ENCODE data around the gene KCNK7. TPM values are rescaled to one million over a fixed set of nuclear protein-coding genes. Genes with fewer than 3 reads are reported as not detected.

KCNK7 gene
- total RNA-seq, 1 donor from 2014 or later = 1.3 TPM

- DNase-seq (no peak), ATAC-seq (no peak)
- H3K4me3 ChIP-seq = no peak overlapping the region
- H3K27me3 ChIP-seq = no peaks in the 10 kb centered on the region
- no peak overlapping the region for H3K27ac ChIP-seq
- H3K4me1 ChIP-seq = no peaks in the 10 kb centered on the region
- no peaks in the 10 kb centered on the region for H3K9me3 ChIP-seq
- H3K36me3 ChIP-seq = peaks cover 35% of the 10 kb centered on the region
- intact Hi-C loops (cut with DNase I) = no loop called here
- TF ChIP-seq, protein P1, sequence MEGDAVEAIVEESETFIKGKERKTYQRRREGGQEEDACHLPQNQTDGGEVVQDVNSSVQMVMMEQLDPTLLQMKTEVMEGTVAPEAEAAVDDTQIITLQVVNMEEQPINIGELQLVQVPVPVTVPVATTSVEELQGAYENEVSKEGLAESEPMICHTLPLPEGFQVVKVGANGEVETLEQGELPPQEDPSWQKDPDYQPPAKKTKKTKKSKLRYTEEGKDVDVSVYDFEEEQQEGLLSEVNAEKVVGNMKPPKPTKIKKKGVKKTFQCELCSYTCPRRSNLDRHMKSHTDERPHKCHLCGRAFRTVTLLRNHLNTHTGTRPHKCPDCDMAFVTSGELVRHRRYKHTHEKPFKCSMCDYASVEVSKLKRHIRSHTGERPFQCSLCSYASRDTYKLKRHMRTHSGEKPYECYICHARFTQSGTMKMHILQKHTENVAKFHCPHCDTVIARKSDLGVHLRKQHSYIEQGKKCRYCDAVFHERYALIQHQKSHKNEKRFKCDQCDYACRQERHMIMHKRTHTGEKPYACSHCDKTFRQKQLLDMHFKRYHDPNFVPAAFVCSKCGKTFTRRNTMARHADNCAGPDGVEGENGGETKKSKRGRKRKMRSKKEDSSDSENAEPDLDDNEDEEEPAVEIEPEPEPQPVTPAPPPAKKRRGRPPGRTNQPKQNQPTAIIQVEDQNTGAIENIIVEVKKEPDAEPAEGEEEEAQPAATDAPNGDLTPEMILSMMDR (IDR thresholded peaks at IDR 0.05) = no peak
These were observed 920 bp upstream of the KCNK7 start for GRCh38 chr11:65596520-65596919.

GRCh38 chr11:65595131-65595530, 469 bp downstream of the KCNK7 start:
- Histone ChIP-seq H3K4me1 (no peaks in the 10 kb centered on the region), H3K4me3 (no peak overlapping the region), H3K27me3 (no peaks in the 10 kb centered on the region), H3K27ac (peak overlapping the region; percentile 11), H3K36me3 (peaks cover 41% of the 10 kb centered on the region), H3K9me3 (no peaks in the 10 kb centered on the region)
- TF ChIP-seq, protein P1 (IDR thresholded peaks at IDR 0.05) = no peak
- intact Hi-C loops (cut with DNase I) = no loop called here
- ATAC-seq = peak; percentile 1
- no peak for DNase-seq

DNA sequence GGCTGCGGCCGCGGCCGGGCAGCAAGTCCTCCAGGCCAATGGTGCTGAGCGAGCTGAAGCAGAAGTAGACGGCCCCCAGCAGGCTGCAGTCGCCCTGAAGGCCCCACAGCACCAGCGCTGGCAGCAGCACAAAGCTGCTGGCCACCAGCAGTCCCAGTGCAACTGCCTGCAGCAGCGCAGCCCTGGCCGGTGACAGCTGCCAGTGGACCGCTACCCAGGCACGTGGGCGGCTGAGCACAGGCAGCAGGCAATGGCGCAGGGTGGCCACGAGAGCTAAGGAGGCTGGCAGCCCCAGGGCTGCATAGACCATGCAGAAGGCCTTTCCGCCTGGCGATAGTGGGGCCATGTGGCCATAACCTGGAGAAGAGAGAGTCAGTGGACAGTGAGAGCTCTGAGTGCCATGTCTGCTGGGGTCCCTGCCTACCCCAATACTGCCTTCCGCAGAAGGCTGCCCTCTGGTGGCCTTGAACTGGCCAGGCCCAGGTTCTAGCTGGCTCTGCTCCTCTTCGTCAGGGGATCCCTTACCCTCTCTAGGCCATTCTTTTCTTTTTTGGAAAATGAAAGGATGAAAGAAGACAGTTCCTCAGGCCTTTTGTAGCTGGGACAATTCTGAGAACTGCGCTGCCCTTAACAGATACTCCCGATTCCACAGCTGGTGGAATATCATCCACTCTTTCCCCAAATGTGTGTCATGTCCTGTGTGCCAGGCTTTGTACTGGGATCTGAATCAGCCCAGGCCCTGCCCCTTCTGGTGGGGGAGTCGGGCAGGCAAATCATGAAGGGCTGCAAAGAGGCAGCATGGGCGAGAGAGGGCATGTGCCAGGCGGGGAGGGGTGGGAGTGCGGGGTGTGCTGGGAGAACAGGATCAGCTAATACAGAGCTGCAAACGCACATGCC, 1.8 kb downstream of the KCNK7 start:
- intact Hi-C loops (cut with DNase I) = no loop called here
- no peak overlapping the region for H3K4me3 ChIP-seq
- H3K4me1 ChIP-seq = no peaks in the 10 kb centered on the region
- no peaks in the 10 kb centered on the region for H3K27me3 ChIP-seq
- TF ChIP-seq, protein P1 (IDR thresholded peaks at IDR 0.05) = peak; percentile 67
- peak; percentile 48 for ATAC-seq
- no peak overlapping the region for H3K27ac ChIP-seq
- H3K9me3 ChIP-seq = no peaks in the 10 kb centered on the region
- H3K36me3 ChIP-seq = peaks cover 43% of the 10 kb centered on the region
- DNase-seq = no peak

DNA sequence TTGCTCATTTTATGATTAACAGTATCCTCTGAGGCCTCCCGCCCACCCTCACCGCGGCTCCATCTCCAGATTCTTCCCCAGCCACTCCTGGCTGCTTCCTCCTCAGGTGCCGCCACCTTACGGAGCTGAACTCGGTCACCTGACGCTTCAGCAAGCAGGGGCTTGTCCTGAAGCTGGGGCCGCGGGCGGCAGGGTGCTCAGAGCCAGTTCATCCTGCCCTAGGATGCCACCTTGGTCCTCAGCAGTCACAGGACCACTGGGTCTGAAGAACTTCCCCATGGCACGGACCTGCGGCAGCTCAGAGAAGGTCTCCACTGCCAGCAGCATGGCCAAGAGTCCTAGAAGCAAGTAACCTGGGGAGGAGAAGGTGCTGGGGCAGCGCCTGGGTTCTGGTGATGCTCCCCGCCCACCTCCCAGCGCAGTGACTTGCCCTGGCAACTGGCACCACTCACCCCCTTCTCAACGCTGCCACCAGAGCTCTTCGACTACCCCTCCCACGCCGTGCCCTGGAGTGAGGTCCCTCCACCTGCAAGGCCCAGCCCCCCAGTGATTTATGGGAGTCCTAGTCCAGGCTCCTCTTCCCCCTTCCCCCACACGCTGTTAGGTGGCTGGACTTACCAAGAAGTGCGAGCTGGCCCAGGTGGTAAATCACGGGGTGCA, 2.6 kb downstream of the KCNK7 start:
- Histone ChIP-seq H3K27me3 (no peaks in the 10 kb centered on the region), H3K36me3 (peaks cover 35% of the 10 kb centered on the region), H3K9me3 (no peaks in the 10 kb centered on the region), H3K27ac (no peak overlapping the region), H3K4me3 (no peak overlapping the region), H3K4me1 (peaks cover 6% of the 10 kb centered on the region)
- intact Hi-C loops (cut with DNase I) = no loop called here
- TF ChIP-seq, protein P1 (IDR thresholded peaks at IDR 0.05) = no peak
- ATAC-seq (no peak), DNase-seq (no peak)

- Histone ChIP-seq H3K9me3 (no peaks in the 10 kb centered on the region), H3K4me3 (no peak overlapping the region), H3K4me1 (peaks cover 13% of the 10 kb centered on the region), H3K36me3 (peaks cover 27% of the 10 kb centered on the region), H3K27ac (no peak overlapping the region), H3K27me3 (no peaks in the 10 kb centered on the region)
- intact Hi-C loops (cut with DNase I) = no loop called here
- TF ChIP-seq, protein P1 (IDR thresholded peaks at IDR 0.05) = no peak
- ATAC-seq = peak; percentile 23
- peak; percentile 69 for DNase-seq
These were observed 3.4 kb downstream of the KCNK7 start for GRCh38 chr11:65591939-65592857.

Measured in upper lobe of right lung (tissue), 1 donor.